HG02588 (cell line): ENCODE data around the gene MT3.

Experiments
- ATAC-seq: cut with Tn5 transposase; IDR thresholded peaks from one replicate; pipeline ENCODE4 v1.9.1; 2021; ENCODE audit warnings: mild to moderate bottlenecking, moderate library complexity; ENCODE audit not compliant: unreplicated experiment

The MT3 gene

GRCh38 chr16:56589141-56590039 lies at the start of gene MT3:
Gene MT3 (plus strand): TSS chr16:56589528. CDS start chr16:56589591, 63 bp downstream.
- no peak for ATAC-seq

DNA sequence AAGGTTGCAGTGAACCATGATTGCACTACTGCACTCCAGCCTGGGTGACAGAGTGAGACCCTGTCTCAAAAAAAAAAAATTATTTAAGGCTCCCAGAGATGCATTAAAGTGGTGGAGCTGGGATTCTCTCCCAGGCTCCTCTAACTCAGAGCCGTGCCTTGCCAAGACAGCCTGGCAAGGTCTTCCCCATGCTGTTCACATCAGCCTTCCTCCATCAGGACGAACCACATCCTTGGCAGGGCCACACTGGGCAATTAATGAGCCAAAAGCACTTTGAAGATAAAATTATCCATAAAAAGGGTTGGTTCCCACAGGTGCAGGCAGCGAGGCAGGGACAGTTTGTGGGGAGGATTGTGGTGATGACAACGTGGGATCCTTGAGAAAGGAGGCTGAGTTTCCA lies 49.7 kb upstream of the MT3 start:
- no peak for ATAC-seq

DNA sequence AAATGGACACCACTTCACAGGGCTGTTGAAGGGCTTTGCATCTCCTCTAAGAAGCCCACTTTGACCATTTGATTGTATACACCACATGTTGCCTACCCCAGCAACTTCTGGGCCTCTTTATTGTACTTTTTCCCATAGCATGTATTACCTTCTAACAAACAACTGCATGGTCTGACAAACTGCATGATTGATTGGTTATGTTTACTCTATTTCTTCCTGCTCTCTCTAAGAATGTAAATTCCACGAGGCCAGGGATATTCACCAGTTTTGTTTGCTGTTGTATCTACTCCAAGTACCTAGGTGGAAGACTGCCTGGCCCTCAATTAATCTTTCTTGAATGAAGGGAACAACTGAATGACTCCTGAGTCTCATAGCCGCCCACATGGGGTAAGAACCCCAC lies 47.3 kb upstream of the MT3 start:
- no peak for ATAC-seq

DNA sequence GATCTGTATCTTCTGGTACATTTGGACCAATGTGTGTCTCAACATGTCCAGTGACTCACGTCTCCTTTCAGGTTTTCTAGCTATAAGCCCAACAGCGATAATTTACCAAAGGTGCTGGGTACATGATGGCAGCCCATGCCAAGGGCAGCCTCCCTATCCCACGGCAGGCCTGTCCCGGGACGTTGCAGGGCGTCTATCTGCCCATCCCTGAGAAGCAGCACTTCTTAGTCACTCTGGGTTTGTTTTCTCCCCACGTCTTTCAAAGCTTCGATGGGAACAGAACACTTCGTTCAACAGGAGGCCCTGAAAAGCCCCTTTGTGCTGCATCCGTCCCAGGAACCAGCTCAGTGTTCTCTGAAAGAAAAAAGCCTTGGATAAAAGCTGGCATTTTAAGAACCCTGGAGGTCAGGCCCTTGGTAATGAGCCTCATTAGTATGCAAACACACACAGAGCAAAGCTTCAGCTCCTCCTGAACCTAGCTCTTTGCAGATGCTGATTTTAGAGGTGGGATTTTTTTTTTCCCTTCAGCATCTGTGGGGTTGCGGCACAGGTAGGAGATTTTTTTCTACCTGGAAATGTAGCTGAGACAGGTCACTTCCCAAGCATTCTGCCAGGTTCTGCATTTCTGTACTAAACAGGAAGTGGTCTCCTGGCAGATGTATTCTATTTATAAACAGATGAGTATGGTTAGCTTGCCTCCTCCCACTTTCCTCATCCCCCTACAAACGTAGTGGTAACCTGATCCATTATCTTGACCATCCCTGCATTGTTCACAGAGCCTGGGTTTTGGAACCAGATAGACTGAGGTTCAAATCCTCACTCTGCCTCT lies 42.0 kb upstream of the MT3 start:
- ATAC-seq = no peak

DNA sequence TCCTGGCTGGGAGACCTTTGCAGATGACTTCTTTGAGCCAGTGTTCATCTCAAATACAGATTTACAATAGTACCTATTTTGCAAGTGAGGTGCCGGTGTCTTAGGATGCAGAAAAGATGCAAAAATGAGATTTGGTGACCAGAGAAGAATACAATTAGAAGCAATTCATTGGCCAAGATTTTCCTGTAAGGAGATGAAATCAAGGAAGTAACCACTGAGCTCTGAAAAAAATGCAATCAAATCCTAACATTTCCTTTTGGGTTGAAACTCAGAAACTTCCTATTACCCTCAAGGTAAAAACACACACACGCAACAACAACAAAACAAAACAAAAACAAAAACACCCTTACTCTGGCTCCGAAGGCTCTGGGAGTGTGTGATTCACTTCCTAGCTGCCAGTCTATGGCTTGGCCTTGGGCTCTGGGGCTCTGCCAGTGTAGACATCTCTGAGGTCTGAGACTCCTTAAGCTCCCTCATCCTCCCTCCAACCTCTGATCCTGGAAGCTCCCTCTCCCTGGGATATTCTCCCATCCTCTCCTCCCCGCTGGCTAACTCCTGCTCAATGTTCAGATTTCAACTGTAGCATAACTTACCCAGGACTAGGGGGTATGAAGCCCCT lies 41.3 kb upstream of the MT3 start:
- no peak for ATAC-seq

- ATAC-seq = no peak
These were observed 40.2 kb upstream of the MT3 start for GRCh38 chr16:56549161-56549560.

DNA sequence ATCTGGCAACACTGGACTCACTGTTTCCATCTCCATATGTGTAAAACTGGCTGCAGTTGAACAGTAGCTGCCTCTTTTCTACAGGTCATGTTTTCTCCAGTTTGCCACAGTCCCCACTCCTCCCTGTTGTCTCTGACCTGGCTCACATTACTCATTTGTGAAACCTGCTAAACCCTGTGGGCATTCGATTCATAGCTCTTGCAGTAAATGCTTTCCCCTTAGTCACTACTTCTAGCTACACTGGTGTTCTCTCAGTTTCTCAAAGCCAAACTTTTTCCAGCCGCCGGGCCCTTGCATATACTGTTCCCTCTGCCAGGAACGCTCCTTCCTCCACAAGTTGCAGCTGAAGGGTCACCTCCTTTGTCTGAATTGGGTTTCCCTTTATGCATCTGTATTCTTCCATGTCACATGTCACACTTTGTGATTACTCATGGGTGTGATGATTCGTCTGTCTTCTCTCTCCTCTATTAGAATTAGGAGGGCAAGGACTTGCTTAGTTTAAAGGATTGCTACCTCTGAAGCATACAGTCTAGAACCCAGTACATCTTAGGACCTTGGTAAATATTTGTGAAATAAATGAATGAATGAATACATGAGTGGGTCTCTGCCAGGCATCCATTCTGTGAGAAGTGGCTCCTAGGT lies 39.5 kb upstream of the MT3 start:
- no peak for ATAC-seq

- ATAC-seq = no peak
These were observed 37.3 kb upstream of the MT3 start for GRCh38 chr16:56551796-56552738.

DNA sequence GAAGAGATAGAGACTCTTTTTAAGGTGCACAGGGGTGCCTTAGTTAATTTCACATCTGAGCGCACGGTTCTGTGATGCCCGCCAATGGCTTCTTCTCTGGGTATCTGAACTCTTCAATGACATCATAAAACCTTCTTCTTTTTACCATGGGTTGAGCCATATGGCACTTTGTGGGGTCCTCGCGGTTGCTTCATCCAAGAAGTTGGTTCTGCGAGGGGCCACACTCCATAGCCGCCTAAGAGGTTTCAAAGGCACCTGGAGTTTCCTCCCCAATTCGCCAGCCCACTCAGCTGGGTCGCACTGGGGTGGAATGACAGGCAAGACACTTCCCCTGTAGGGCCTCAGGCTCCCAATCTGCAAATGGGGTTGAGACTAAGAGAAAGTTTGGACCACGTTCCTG lies 34.9 kb upstream of the MT3 start:
- no peak for ATAC-seq

GRCh38 chr16:56558024-56558747 lies 31.1 kb upstream of the MT3 start:
- ATAC-seq = no peak

- no peak for ATAC-seq
These were observed 30.2 kb upstream of the MT3 start for GRCh38 chr16:56559109-56559508.

DNA sequence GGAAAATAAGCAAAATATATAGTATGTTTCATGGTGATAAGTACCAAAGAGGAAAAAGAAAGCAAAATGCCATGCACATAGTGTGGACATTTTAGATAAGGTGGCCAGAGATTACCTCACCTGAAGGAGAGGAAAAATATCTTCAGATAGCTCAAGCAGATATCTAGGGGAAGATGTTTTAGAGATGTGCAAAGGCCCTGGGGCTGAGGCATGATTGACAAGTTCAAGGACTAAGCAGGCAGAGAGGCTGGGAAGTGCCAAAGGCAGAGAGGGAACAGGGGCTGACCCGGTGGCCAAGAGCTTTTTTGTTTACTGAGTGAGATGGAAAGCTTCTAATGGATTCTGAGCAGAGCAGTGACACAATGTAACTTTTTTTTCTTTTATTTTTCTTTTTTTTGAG lies 28.9 kb upstream of the MT3 start:
- ATAC-seq = no peak

GRCh38 chr16:56561126-56561525 lies 28.2 kb upstream of the MT3 start:
- no peak for ATAC-seq

DNA sequence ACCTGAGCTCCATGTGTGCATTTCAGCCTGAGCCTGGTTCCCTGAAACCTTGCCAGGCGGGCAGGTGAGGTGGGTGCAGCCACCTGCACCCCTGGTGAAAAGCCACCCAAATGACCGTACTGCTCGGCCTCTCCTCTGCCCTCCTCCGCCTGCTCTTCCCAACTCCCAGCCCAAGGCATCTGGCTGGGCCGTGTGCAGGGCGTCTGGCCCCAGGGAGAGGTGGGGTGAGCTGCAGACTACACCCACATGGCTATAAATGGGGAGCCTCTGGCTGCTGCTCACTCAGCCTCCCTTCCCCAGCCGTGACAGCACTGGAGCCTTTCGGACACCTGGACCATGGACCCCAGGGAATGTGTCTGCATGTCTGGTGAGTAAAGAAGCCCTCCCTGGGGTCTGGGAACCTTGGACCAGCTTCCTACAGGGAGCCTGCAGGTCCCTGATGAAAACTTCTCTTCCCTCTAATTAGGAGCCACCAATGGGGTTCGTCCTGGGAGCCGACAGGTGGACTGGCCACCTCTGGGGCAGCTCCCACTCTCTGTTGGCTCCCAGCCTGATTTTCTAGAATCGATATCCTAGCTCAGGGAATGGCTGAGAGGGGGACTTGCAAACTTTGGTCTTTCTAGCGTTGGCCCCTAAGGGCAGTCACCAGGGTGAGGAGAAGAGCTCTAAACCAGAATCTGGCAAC lies 24.4 kb upstream of the MT3 start, which contains the start of gene MT4:
TSS of gene MT4 (plus strand) at position 281 of the 685 bp plus-strand sequence. CDS start at position 337, 56 bp downstream.
- ATAC-seq = no peak

- ATAC-seq = no peak
These were observed 19.4 kb upstream of the MT3 start for GRCh38 chr16:56569971-56570370.

- ATAC-seq = no peak
These were observed 17.8 kb upstream of the MT3 start for GRCh38 chr16:56571525-56571924.

- no peak for ATAC-seq
These were observed 14.7 kb upstream of the MT3 start for GRCh38 chr16:56574625-56575024.

- no peak for ATAC-seq
These were observed 12.6 kb upstream of the MT3 start for GRCh38 chr16:56576585-56577299.
